GM18858 (cell line): ENCODE results near the gene LIMK2.
"Not testable (repeated sequence)": the region's sequence is repeated elsewhere in the genome, so short reads cannot be mapped to it uniquely, and the experiment has no call there.

Source experiments
- ATAC-seq: cut with Tn5 transposase; IDR thresholded peaks from one replicate; pipeline ENCODE4 v1.9.1; 2021; ENCODE audit not compliant: unreplicated experiment

LIMK2 gene

DNA sequence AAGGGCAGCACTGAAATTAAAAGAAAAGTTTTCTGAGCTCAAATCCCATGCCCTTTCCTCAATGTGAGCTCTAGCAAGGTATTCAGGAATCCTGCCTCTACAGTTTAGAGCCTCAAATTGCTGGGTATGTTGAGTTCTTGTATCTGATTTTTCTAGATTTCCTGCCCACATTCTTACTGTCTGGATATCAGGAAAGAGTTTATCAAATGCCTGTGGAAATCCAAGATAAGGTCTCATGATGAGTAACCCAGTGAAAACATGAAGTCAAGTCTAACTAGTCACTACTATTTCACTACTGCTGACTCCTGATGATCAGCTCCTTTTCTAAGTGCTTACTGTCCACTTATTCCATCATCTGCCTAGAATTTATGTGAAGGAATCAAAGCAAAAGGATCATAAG is 29.8 kb downstream of the LIMK2 start:
- no peak for ATAC-seq

DNA sequence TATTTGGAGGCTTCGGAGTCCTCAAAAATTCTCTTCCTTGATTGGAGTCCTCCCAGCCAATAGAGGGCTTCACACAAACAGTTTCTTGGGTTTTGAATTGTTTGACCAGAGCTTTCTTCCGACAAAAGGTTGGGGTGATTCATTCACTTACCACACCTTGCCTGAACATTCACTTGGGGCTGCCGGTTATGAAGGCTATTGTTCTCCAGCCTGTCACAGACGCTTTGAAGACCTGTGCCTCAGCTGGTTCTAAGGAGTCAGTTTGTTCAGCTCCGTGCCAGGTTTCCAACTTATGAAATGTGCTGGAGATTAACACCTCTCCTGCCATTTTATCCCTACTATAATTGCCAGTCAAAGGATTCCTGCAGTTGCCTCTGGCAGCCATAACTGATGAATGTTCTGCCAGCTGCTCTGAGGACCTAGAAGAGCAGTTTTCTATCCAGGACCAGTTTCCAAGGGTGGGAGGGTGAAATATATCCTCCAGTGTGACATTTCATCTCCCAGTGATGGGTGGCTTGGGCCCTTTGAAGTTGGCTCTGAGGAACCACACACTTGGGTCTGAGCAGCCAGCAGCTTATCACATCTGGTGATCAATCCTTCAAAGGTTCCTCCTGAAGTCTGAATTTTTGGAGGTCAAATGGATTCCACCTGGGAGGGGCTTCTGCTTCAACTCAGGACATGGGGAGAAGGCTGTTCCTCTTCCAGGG is 31.4 kb downstream of the LIMK2 start:
- no peak for ATAC-seq

DNA sequence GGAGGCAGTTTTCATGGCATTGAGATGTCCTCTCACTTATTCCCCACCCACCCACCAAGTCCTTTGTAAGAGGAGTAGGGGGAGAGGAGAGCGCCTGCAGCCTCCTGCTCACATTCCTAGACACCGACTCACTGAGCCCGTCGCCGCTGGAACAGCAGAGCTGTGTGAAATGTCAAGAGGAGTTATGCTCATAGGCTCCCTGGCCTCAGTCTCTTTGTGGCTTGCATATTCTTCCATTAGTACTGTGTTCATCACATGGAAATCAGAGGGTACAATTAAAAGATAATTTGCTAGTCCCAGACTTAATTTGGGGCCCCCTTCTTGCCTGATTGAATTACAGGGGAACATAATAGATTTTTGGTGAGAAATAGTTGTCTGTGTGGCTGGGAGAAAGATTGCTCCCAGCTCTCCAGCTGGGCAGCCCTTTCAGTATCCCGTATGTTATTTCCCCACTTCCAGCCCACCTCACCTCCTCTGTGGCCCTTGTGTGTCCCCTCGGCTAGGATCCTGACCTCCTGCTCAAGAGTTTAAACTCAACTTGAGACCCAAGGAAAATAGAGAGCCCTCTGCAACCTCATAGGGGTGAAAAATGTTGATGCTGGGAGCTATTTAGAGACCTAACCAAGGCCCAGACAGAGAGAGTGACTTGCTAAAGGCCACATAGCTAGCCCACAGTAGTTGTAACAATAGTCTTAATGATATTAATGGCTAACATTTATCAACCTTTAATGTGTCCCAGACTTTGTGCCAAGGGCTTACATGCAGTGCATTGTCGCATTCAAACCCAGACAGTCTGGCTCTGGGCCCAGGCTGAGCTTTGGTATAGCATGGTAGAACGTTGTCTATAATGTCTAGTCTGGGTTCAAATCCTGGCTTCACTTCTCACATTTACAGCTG is 32.2 kb downstream of the LIMK2 start:
- no peak for ATAC-seq

DNA sequence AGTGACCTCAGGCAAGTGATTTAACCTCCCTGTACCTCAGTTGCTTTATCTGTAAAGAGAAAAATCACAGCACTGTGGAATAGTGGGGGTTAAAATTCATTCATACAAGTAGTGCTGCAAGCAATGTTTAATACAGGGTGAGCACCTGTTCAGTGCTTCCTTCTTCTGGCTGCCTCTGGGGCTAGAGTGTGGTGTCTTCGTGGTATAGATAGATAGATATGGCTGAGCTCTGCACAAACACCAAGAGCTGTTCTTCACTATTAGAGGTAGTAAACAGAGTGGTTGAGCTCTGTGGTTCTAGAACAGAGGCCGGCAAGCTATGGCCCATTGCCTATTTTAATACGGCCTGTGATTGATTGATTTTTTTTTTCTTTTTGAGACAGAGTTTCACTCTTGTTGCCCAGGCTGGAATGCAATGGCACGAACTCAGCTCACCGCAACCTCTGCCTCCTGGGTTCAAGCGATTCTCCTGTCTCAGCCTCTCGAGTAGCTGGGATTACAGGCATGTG is 32.9 kb downstream of the LIMK2 start:
- ATAC-seq, result no peak

DNA sequence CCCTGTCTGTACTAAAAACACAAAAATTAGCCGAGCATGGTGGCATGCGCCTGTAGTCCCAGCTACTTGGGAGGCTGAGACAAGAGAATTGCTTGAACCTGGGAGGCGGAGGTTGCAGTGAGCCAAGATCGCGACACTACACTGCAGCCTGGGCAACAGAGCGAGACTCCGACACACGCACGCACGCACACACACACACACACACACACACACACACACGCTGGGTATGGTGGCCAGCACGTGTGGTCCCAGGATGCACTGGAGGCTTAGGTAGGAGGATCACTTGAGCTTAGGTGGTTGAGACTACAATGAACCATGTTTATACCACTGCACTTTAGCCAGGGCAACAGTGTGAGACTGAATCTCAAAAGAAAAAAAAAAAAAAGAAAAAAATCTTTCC is 33.9 kb downstream of the LIMK2 start:
- not testable (repeated sequence) for ATAC-seq

DNA sequence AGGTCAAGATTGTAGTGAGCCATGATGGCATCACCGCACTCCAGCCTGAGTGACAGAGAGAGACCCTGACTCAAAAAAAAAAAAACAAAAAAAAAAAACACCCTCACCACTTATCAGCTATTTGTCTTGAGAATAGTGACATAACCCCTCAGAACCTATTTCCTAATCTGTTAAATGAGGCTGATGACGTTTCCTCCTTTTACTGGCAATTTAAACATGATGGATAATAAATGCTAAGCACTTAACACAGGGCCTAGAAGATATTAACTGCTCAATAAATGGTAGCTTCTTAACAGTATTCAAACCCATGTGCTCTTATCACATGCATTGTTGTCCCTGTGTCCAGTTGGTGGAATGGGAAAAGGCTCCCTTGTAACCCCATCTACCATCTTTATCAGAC is 34.6 kb downstream of the LIMK2 start:
- no peak for ATAC-seq

DNA sequence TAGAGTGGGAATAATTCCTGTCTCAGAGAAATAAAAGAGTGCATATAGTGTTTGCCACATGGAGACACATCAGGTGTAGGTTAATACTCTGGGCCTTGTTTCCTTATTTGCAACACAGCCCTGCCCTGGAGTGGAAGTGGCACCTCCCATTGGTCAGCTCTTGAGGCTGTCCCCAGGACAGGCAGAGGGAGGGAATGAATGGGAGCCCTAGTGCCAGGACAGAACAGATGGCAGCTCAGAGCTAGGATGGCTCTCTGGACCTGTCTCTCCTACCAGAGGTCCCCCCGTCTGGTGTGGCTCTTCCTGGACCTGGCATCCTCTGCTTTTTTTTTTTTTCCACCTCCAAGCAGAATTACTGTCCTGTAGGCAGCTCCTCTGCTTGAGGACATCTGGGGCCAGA is 35.6 kb downstream of the LIMK2 start:
- no peak for ATAC-seq

DNA sequence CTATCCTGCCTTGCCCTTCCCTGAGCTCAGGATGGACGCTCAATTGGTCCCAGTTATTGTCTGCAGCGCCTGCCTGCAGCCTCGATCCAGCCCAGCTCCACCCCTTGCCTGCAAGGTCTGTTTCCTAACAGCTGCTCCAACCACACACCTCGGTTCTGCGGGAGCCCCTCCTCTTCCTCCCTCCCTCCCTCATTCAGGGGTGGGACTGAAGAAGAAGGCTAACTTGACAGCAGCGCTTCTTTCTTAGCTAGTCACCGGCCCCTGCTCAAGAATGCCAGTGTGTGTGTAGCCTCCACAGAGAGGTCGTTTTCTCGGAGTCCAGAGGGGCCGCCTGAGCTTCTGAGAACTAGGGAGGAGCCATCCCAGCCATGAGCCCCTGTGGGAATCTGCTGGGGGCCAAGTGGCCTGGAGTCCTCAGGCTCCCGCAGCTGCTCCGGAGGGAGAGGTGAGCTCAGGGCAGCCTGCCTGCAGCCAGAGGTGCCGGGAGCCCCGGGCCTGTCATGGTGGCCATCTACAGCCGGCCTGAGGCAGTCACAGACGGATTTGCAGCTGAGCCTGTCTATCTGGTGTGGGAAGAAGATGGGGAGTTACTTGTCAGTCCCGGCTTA is 36.1 kb downstream of the LIMK2 start:
- no peak for ATAC-seq

DNA sequence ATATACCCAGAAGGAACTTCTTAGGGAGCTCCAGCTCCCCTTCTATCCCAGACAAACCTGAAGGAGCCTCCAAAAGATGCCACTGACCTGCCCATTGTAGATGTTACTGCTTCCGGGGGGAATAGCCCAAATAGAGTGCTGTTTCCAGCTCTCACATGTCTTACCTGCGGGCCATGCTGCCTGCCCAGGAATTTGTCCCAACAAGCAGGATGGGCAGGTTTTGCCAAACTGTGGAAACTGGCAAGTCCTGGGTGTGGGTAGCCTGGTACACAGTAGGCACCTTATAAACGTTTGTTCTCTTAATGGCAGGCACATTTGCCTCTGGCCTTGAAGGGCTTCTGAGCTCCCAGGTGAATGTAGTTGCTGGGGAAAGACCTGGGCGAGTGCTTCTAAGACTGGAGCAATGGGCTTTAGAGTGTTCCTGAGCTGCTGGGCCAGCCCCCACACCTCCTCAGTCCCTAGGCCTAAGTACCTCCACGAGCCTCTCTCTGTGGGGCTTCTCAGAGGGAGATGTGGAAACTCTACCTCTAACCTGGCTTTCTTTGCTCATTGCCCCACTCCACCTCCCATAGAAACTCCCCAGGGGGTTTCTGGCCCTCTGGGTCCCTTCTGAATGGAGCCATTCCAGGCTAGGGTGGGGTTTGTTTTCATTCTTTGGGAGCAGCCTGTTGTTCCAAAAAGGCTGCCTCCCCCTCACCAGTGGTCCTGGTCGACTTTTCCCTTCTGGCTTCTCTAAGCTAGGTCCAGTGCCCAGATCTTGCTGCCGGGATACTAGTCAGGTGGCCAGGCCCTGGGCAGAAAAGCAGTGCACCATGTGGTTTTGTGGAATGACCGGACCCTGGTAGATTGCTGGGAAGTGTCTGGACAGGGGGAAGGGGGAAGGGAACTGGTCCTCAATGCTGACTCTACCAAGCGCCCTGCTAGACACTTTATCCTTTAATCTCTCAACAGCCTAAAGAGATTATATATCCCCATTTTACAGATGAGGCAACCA is 37.2 kb downstream of the LIMK2 start:
- ATAC-seq, result no peak

DNA sequence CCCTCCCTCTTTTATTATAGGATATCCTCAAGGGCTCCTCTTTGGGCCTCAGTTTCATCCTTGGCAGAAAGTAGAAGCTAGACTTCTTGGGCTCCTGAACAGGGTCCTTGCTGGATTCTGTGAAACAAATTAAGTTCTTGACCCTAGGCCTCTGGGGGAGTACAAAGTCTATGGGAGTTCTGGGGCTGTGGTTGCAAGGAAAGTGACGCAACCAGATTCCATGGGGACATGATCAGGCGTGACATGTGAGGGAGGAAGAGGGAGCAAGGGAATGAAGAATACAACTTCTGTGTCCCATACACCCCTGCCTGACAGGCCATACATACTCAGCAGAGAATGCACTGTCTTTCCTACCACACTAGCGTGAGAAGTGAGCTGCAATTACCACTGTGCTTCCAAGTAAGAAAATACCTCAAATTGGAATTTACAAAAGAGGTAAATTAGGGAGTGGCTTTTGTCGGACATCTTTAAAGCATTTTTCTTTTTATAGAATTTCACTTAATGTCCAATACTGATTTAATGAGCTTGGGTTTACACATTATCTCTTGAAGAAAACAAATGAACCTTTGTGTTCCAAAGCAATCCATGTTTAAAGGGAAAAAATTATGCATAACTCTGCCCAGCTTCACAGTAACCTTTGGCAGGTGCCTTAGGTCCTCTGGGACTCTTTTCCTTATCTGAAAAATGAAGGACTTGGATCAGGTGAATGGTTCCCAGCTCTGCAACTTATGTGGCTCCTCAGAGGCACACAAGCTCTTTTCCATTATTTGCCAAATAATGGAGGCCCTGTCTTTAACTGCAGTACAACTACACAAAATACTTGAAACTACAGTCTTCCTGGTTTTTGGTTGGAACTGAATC is 38.9 kb downstream of the LIMK2 start:
- ATAC-seq, result no peak

DNA sequence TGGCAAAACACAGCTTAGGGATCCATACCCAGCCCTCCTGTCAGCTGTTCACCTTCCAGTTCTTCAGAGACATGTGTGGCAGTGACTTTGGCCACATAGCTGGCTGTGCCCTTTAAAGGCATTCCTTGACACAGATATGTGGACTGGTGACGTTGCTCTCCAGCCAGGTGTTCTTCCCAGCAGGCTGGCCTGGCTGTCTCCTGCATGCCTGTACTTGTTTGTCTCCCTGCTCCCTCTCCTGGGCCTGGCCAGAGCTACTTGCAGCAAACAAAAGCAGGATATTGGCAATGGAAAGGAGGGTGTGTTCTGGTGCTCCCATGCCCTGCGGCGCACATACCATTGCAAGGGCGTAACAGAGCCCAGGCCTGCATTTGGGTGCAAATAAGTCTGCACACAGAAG is 41.9 kb downstream of the LIMK2 start:
- no peak for ATAC-seq

DNA sequence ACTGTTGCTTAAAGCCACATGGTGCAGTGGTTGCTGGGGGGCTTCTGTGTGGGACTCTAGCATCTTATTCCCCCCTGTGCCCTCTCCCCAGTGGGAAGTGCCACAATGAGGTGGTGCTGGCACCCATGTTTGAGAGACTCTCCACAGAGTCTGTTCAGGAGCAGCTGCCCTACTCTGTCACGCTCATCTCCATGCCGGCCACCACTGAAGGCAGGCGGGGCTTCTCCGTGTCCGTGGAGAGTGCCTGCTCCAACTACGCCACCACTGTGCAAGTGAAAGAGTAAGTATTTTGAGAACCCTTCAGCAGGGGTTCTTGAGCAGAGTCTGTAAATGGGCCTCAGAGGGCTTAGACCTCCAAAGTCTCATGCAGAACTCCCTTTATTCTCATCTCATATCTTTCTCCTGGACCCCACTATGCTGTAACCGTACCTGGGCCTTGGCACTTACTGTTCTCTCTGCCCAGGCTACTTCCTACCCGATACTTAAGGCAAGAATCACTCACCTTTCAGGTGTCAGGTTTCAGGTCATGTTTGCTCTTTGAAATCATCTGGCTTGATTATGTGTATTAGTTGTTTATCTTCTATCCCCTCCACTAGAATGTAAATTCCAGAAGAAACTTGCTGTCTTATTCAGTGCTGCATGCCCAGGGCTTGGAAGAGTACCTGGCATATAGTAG is 47.8 kb downstream of the LIMK2 start:
- ATAC-seq, result no peak

DNA sequence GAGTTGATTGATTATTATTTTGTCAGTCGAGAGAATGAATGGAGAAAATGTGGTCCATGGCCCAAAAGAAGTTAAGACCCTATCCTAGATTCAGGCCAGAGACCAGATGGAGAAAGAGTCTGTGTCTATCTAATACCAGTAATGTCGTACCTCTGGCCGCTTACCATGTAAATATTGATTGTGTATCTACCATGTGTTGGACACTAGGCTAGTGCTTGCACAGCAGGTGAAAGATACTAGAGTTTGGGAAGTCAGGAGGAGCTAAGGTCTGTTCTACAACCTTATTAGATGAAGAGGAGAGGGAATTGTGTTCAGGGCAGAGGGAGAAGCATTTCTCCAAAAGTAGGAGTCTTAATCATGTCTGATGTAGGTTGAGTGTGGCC is 48.4 kb downstream of the LIMK2 start:
- no peak for ATAC-seq

DNA sequence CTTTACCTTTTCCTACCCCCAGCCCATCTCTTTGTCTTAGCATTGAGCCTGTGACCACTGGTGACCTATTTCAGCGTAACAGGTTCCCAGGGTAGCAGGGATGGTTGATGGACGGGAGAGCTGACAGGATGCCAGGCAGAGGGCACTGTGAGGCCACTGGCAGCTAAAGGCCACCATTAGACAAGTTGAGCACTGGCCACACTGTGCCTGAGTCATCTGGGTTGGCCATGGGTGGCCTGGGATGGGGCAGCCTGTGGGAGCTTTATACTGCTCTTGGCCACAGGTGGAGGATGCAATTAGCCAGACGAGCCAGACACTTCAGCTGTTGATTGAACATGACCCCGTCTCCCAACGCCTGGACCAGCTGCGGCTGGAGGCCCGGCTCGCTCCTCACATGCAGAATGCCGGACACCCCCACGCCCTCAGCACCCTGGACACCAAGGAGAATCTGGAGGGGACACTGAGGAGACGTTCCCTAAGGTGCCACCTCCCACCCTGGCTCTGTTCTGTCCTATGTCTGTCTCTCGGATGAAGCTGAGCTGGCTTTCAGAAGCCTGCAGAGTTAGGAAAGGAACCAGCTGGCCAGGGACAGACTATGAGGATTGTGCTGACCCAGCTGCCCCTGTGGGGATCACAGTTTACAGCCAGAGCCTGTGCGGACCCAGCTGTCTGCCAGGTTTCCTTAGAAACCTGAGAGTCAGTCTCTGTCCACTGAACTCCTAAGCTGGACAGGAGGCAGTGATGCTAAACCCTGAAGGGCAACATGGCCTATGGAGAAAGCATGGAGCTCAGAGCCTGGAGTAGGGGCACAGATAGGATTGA is 50.4 kb downstream of the LIMK2 start:
- no peak for ATAC-seq

DNA sequence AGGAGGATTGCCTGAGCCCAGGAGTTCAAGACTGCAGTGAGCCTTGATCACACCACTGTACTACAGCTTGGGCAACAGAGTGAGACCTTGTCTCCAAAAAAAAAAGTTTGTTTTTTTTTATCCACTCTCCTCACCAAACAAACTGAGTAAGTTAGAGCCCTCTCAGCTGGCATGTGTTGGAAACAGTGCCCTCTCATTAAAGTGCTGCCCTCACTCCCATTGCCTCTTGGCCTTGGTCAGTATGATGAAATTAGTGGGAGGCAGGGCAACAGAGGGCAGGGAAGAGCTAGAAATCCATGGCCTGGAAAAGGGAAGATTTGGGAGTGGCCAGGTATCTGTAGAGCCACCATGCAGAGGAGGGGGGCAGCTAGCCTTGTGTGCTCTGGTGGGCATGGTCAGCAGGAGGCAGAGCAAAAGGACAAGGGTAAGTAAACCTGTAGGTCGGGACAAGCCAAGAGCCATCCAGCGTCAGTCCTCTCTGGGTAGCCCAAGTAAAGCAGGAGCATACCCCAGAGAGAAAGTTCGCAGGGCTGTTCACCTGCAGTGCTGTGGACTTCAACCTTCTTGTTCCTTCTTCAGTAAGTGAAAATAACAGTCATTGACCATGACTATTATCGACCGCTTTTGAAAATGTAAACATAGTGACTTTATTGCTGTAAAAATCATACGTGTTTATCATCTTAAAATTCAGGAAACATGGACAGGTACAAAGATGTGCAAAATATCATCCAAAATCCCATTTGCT is 52.0 kb downstream of the LIMK2 start:
- ATAC-seq, result no peak

DNA sequence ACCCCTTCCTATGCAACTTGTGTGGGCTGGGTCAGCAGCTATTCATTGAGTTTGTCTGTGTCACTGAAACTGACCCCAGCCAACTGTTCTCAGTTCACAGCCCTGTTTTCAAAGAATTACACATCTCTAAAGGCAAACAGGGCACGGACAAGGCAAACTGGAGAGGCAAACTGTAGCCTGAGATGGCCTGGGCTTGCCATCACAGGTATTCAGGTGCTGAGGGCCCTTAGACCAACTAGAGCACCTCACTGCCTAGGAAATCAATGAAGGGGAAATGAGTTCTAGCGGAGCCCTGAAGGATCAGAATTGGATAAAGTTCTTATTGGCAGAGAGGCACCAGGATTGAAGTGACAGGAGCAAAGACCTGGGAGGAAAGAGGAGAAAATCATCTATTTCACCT is 56.2 kb downstream of the LIMK2 start:
- ATAC-seq, result no peak

DNA sequence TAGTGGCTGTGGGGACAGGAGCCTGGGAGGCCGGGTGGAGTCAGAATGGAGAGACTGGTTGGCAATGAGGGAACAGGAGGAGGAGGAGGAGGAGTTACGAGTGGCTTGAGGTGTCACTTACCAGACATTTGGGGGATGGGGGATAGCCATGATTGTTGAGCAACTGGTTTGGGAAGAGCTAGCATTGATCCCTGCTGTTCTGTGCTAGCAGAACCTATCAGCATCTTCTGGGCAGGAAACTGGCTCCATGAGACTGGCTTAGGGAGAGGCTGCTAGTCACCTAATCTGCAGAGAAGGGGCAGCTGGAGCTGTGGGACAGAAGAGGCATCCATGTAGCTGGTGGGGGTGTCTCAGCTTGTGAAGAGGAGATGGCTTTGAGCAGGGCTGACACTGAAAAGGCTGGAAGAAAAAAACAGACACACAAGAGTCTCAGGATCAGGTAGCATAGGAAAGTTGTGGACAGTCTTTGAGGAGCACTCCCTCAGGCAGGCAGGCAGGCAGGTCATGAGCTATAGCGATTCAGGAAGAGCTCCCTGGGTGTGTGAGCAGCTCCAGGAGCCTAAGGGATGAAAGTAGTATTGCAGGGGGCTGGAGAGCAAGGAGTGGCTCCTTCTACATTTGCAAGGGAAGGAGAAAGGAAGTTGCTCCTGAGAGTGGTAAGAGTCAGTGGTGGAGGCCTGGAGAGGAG is 57.9 kb downstream of the LIMK2 start:
- ATAC-seq, result no peak
